Skeletal muscle satellite cell (primary cell): ENCODE data around the gene PAM.

Experiments
- H3K27me3 ChIP-seq: 2 replicates; pipeline ENCODE4 v1.7.0; 2013; ENCODE audit warnings: low read length; ENCODE audit not compliant: control insufficient read depth, insufficient read depth
- H3K36me3 ChIP-seq: 2 replicates; pipeline ENCODE4 v1.7.0; 2013; ENCODE audit warnings: mild to moderate bottlenecking, control low read depth, low read length; ENCODE audit not compliant: insufficient read depth
- H3K4me1 ChIP-seq: 2 replicates; pipeline ENCODE4 v1.7.0; 2013; ENCODE audit warnings: low read length; ENCODE audit not compliant: control insufficient read depth, insufficient read depth
- H3K4me2 ChIP-seq: 2 replicates; pipeline ENCODE4 v1.7.0; 2013; ENCODE audit warnings: mild to moderate bottlenecking, low read length
- H3K4me3 ChIP-seq: 2 replicates; pipeline ENCODE4 v1.7.0; 2013; ENCODE audit warnings: low read length
- H3K9ac ChIP-seq: 2 replicates; pipeline ENCODE4 v1.7.0; 2013; ENCODE audit warnings: mild to moderate bottlenecking, low read depth, low read length, moderate library complexity
- H3K9me3 ChIP-seq: replicated peaks from 2 replicates; pipeline ENCODE4 v1.7.0; 2013; ENCODE audit warnings: mild to moderate bottlenecking, control low read depth, low read length

The PAM gene

DNA sequence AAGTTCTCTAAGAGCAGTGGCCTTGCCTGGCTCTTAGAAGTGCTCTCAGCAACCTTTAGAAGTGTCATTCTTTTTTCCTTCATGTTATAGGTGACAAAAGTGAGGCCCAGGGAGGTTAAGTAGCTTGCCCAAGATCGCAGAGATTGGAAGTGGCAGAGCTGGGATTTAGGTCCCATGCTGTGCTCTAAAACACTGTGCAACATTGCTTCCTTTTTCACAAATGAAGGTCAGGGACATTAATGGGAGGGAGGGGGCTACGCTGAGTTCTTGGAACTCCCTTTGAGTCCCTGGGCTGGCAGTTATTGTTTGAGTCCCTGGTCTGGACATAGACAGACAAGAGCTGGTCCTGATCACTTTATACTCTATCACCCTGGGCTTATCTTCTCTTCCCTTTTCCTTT lies 45.3 kb downstream of the PAM start:
- H3K9me3 ChIP-seq: no peaks in the 10 kb centered on the region
- H3K4me2 ChIP-seq: no peak overlapping the region
- peaks cover 2% of the 10 kb centered on the region for H3K4me1 ChIP-seq
- no peaks in the 10 kb centered on the region for H3K27me3 ChIP-seq
- no peak overlapping the region for H3K9ac ChIP-seq
- no peak overlapping the region for H3K4me3 ChIP-seq
- H3K36me3 ChIP-seq: no peaks in the 10 kb centered on the region

DNA sequence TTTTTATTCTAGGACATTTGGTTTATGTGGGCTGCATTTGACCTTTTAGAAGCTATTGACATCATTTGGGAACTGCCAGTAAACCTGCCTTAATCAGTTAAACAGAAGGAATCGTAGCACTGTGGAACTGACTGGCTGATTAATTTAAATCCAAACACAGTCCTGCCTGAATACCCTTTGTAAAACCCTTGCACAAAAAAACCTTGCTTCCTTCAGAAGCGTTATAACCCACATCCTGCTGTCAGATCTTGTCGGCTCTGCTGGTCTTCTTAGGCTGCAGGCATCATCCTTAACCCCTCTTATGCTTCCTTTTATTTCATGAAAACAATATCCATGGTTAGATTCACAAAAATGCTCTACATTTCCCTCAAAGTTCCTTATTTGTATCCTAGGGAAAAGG lies 46.3 kb downstream of the PAM start:
- no peaks in the 10 kb centered on the region for H3K9me3 ChIP-seq
- H3K27me3 ChIP-seq: no peaks in the 10 kb centered on the region
- H3K4me2 ChIP-seq: no peak overlapping the region
- no peaks in the 10 kb centered on the region for H3K4me1 ChIP-seq
- H3K36me3 ChIP-seq: no peaks in the 10 kb centered on the region
- H3K9ac ChIP-seq: no peak overlapping the region
- no peak overlapping the region for H3K4me3 ChIP-seq

DNA sequence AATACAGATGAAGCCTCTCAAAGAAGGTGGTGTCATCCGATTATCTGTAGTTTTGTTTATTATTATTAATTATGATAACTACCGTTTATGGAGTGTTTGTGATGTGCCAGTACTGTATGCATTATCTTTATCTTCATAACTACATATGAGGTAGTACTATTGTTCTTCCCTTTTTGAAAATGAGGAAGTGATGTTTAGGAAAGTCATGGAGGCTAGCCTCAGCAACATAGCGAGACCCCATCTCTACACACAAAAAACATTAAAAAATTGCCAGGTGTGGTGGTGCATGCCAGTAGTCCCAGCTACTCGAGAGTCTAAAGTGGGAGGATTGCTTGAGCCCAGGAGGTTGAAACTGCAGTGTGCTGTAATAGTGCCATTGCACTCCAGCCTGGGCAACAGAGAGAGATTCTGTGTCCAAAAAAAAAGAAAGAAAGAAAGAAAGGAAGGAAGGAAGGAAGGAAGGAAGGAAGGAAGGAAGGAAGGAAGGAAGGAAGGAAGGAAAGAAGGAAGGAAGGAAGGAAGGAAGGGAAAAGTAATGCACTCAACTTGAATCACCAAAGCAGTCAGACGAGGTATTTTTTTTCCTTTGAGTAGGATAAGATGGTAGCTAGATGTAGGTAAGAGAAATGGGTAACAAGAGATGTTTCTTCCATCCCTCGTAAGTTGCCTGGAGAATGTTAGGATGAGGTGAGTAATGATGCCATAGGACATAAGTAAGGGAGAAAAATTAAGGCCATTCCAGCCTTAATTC lies 47.8 kb downstream of the PAM start:
- Histone ChIP-seq H3K4me3 (no peak overlapping the region), H3K4me1 (peaks cover 7% of the 10 kb centered on the region), H3K4me2 (no peak overlapping the region), H3K9me3 (no peaks in the 10 kb centered on the region), H3K36me3 (no peaks in the 10 kb centered on the region), H3K9ac (no peak overlapping the region), H3K27me3 (no peaks in the 10 kb centered on the region)

DNA sequence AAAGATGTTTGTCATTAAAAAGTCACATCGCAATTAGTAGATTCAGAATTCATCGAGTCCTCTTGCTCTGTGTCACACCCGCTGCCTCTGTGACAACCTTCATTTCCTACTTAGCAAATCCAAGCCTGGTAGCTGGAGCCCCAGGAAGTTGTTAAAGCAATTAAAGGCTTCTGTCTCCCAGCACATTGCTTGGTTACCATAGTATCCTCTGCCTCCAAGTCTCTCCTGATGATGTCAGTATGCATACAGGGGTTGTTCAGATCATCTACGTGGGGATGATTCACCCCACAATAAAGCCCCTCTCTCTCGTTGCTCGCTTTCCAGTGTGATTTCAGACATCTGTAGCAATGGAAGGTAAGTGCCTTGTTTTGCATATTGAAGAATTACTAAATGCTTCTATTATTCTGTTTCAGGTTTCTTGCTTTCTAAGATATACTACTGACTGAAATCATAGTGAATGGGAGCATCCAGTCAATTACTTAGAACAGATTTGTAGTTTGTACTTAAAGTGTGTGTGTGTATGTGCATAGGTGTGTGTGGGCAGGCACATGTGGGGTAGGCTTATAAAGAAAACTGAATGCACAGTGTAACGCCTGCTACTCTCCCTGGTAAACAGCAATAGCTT lies 52.9 kb downstream of the PAM start:
- Histone ChIP-seq H3K27me3 (no peaks in the 10 kb centered on the region), H3K4me1 (peaks cover 35% of the 10 kb centered on the region), H3K4me2 (peak overlapping the region; percentile 7), H3K36me3 (no peaks in the 10 kb centered on the region), H3K4me3 (no peak overlapping the region), H3K9me3 (no peaks in the 10 kb centered on the region), H3K9ac (peak overlapping the region; percentile 2)

DNA sequence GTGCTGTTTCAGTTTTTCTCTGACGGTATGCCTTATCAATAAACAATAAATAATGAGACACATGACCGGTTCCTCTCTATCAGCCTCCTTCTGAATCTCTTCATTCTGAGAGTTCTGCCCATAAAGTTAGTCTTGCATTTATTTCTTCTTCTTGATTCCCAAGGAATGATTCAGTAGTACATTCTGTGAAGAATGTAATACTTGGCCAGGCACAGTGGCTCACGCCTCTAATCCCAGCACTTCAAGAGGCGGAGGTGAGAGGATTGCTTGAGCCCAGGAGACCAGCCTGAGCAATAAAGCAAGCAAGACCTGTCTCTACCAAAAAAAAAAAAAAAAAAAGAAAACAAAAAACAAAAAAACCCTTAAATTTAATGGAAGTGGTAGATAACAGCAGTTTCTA lies 53.9 kb downstream of the PAM start:
- peak overlapping the region; percentile 9 for H3K4me3 ChIP-seq
- H3K9ac ChIP-seq: no peak overlapping the region
- peak overlapping the region; percentile 43 for H3K4me2 ChIP-seq
- no peaks in the 10 kb centered on the region for H3K9me3 ChIP-seq
- H3K4me1 ChIP-seq: peaks cover 35% of the 10 kb centered on the region
- no peaks in the 10 kb centered on the region for H3K36me3 ChIP-seq
- H3K27me3 ChIP-seq: no peaks in the 10 kb centered on the region

DNA sequence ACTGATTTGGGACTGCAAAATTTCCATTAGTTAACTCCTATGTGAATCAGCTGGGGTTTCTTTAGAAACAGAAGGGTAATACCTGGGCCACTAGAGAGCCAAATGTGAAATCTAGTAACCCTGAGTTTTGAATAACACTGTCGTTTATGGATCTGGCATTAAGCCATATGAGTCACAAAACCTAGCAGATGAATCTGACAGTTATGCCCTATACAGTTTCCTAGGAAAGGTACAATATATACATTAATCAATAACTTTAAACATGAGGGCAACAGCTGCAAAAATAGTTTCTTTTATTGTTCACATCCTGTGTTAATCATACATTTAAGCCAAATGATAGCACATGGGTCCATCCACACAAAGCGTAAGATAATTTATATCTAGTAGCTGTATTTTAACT lies 56.9 kb downstream of the PAM start:
- no peaks in the 10 kb centered on the region for H3K9me3 ChIP-seq
- H3K4me1 ChIP-seq: peaks cover 35% of the 10 kb centered on the region
- no peak overlapping the region for H3K4me2 ChIP-seq
- H3K9ac ChIP-seq: no peak overlapping the region
- no peaks in the 10 kb centered on the region for H3K36me3 ChIP-seq
- no peak overlapping the region for H3K4me3 ChIP-seq
- no peaks in the 10 kb centered on the region for H3K27me3 ChIP-seq

DNA sequence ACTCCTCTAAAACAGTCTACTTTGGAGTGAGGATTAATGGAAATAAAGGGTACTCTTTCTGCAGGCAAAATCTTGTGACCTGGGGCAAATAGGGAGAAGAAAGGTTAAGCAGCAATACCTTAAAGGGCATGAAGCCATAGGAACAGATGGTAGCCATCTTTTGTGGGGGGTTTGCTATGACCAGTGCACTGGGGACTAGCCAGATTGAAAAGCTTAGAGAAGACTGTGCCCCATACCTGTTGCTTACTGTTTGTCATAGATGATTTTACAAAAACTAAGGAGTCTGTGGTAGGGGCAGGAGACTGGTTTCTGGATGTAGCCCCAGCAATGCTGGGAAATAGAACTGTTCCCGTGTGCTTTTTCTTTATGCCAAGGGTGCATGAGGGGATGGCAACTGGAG lies 58.6 kb downstream of the PAM start:
- Histone ChIP-seq H3K4me1 (peaks cover 19% of the 10 kb centered on the region), H3K4me3 (no peak overlapping the region), H3K9me3 (no peaks in the 10 kb centered on the region), H3K9ac (no peak overlapping the region), H3K4me2 (no peak overlapping the region), H3K27me3 (no peaks in the 10 kb centered on the region), H3K36me3 (no peaks in the 10 kb centered on the region)

- no peak overlapping the region for H3K4me2 ChIP-seq
- no peaks in the 10 kb centered on the region for H3K36me3 ChIP-seq
- H3K4me3 ChIP-seq: no peak overlapping the region
- H3K9me3 ChIP-seq: no peaks in the 10 kb centered on the region
- peaks cover 11% of the 10 kb centered on the region for H3K4me1 ChIP-seq
- no peak overlapping the region for H3K9ac ChIP-seq
- no peaks in the 10 kb centered on the region for H3K27me3 ChIP-seq
These were observed 60.0 kb downstream of the PAM start for GRCh38 chr5:102815084-102815483.

GRCh38 chr5:102815540-102816332 lies 60.6 kb downstream of the PAM start:
- Histone ChIP-seq H3K4me1 (peaks cover 11% of the 10 kb centered on the region), H3K36me3 (no peaks in the 10 kb centered on the region), H3K4me3 (no peak overlapping the region), H3K9me3 (no peaks in the 10 kb centered on the region), H3K27me3 (no peaks in the 10 kb centered on the region), H3K9ac (no peak overlapping the region), H3K4me2 (no peak overlapping the region)

GRCh38 chr5:102818345-102818744 lies 63.2 kb downstream of the PAM start:
- no peak overlapping the region for H3K4me3 ChIP-seq
- no peak overlapping the region for H3K4me2 ChIP-seq
- H3K27me3 ChIP-seq: no peaks in the 10 kb centered on the region
- H3K4me1 ChIP-seq: peaks cover 7% of the 10 kb centered on the region
- no peaks in the 10 kb centered on the region for H3K36me3 ChIP-seq
- H3K9me3 ChIP-seq: no peaks in the 10 kb centered on the region
- no peak overlapping the region for H3K9ac ChIP-seq

- H3K4me1 ChIP-seq: peaks cover 12% of the 10 kb centered on the region
- no peak overlapping the region for H3K4me3 ChIP-seq
These were observed 63.8 kb downstream of the PAM start for GRCh38 chr5:102818934-102819333.

More at GRCh38 chr5:102818934-102819333, 63.8 kb downstream of the PAM start:
- Histone ChIP-seq H3K27me3 (no peaks in the 10 kb centered on the region), H3K36me3 (no peaks in the 10 kb centered on the region), H3K9me3 (no peaks in the 10 kb centered on the region), H3K9ac (no peak overlapping the region), H3K4me2 (no peak overlapping the region)
